ENCODE measurements around the gene PXYLP1. TPM values are rescaled to one million over a fixed set of nuclear protein-coding genes. Genes with fewer than 3 reads are reported as not detected.

PXYLP1 gene
- total and polyA plus RNA-seq, 2 donors (not counting 1 experiment from before 2014, with no cell fraction given), result 1.4 to 4.5 TPM

DNA sequence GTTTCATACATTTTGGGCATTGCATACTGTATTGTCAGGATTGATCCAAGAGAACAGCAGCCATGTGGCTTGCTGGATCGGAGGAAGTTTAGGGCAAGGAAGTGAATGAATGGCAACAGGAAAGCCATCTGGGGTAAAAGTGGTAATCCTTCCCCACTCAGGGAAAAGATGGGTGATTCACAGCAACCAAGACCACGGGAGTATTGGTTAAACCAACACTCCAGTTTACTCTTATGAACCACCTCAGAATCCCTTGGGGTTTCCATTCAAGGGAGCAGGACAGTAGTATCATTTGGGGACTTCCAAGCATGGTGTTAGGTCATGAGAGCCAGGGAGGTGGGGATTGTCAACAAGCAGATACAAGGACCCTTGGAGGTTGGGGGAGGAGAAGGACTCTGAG, 111.5 kb downstream of the PXYLP1 start:
- peaks cover 3% of the 10 kb centered on the region for H3K9me3 Mint-ChIP-seq (ENCODE audit: insufficient read depth)

DNA sequence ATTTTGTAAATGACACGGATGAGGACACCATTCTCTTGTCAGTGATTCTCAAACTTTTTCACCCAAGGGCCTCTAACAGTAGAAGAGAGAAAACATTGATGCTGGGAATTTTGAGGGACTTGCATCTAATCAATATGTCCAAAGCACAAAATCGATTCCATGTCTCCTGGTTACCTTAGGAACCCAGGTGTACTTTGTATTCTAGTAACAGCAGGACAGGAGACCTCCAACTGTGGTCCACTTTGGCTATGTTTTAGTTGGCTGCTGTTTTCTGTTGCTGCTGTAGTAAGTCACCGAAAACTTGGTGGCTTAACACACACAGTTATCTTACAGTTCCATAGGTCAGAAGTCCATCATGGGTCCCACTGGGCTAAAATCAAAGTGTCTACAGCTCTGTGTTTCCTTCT, 112.2 kb downstream of the PXYLP1 start:
- Histone ChIP-seq H3K79me2 (ENCODE audit: control insufficient read depth, insufficient read depth, low read length) (no peaks in the 10 kb centered on the region), H4K20me1 (ENCODE audit: control insufficient read depth, insufficient read depth, low read length, poor library complexity, severe bottlenecking) (no peaks in the 10 kb centered on the region), H3K4me1 (ENCODE audit: control insufficient read depth in 2 of 2, insufficient read depth in 2 of 2, low read length in 2 of 2) (no peaks in the 10 kb centered on the region), H3K27ac (ENCODE audit: low read length in 2 of 2) (no peak overlapping the region), H2AFZ (ENCODE audit: insufficient read depth, low read depth, low read length, poor library complexity, severe bottlenecking) (no peak overlapping the region), H3K9me3 (ENCODE audit: control extremely low read depth in 1 of 3, control insufficient read depth in 2 of 3, insufficient read depth in 1 of 3, low read length in 2 of 3) (peaks cover 0 to 8% (median 0%) of the 10 kb centered on the region in 3 donors), H3K36me3 (replicated peaks in 1 of 2; ENCODE audit: control extremely low read depth in 1 of 2, control insufficient read depth in 1 of 2, extremely low read depth in 1 of 2, insufficient read depth in 2 of 2, low read length in 1 of 2) (no peaks in the 10 kb centered on the region), H3K27me3 (replicated peaks in 1 of 4; ENCODE audit: control extremely low read depth in 1 of 4, control insufficient read depth in 3 of 4, insufficient read depth in 4 of 4, low read length in 3 of 4) (no peaks in the 10 kb centered on the region), H3K4me2 (replicated peaks; ENCODE audit: low read depth, low read length, poor library complexity, severe bottlenecking) (no peak overlapping the region), H3K4me3 (ENCODE audit: control extremely low read depth in 1 of 5, extremely low read depth in 1 of 5, insufficient read depth in 1 of 5, low read depth in 2 of 5, low read length in 4 of 5) (no peak overlapping the region), H3K9ac (ENCODE audit: low read length) (no peak overlapping the region)
- Mint-ChIP-seq H3K4me1 (no peaks in the 10 kb centered on the region), H3K4me3 (no peak overlapping the region), H3K9me3 (ENCODE audit: insufficient read depth) (peaks cover 3% of the 10 kb centered on the region), H3K27me3 (peaks cover 6% of the 10 kb centered on the region), H3K27ac (no peak overlapping the region)
- ChIA-PET CTCF (no interaction called here), POLR2A (no interaction called here)
- TF ChIP-seq, protein P1, sequence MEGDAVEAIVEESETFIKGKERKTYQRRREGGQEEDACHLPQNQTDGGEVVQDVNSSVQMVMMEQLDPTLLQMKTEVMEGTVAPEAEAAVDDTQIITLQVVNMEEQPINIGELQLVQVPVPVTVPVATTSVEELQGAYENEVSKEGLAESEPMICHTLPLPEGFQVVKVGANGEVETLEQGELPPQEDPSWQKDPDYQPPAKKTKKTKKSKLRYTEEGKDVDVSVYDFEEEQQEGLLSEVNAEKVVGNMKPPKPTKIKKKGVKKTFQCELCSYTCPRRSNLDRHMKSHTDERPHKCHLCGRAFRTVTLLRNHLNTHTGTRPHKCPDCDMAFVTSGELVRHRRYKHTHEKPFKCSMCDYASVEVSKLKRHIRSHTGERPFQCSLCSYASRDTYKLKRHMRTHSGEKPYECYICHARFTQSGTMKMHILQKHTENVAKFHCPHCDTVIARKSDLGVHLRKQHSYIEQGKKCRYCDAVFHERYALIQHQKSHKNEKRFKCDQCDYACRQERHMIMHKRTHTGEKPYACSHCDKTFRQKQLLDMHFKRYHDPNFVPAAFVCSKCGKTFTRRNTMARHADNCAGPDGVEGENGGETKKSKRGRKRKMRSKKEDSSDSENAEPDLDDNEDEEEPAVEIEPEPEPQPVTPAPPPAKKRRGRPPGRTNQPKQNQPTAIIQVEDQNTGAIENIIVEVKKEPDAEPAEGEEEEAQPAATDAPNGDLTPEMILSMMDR (IDR thresholded peaks at IDR 0.05), result no peak
- TF ChIP-seq EZH2 (IDR thresholded peaks at IDR 0.05; ENCODE audit: borderline replicate concordance, insufficient read depth, low read depth, low read length, poor library complexity, severe bottlenecking), result no peak
- intact Hi-C loops (cut with micrococcal nuclease), result no loop called here
- ATAC-seq (ENCODE audit: low read depth) (no peak), DNase-seq (no peak)
- WGBS (ENCODE audit: insufficient coverage), result 100% methylated on average over 1 of the region's 3 CpGs

More for the DNA sequence above, 111.5 kb downstream of the PXYLP1 start:
- ATAC-seq (ENCODE audit: low read depth), result no peak
- Mint-ChIP-seq H3K4me3 (no peak overlapping the region), H3K4me1 (no peaks in the 10 kb centered on the region), H3K27me3 (peaks cover 4% of the 10 kb centered on the region), H3K27ac (no peak overlapping the region)
- no peaks in the 10 kb centered on the region for H4K20me1 ChIP-seq (ENCODE audit: control insufficient read depth, insufficient read depth, low read length, poor library complexity, severe bottlenecking)
- ChIA-PET POLR2A (no interaction called here), CTCF (interaction anchor here (0.6 to 0.7 kb wide), 2 partner anchors 12 to 28 kb away, joined by 3 to 4 read pairs; no protein-coding TSS in a partner anchor)
- H3K4me2 ChIP-seq (replicated peaks; ENCODE audit: low read depth, low read length, poor library complexity, severe bottlenecking), result no peak overlapping the region
- 100% methylated on average over 1 of the region's 2 CpGs for WGBS (ENCODE audit: insufficient coverage)
- H3K4me1 ChIP-seq (ENCODE audit: control insufficient read depth in 2 of 2, insufficient read depth in 2 of 2, low read length in 2 of 2), result no peaks in the 10 kb centered on the region
- H3K9me3 ChIP-seq (ENCODE audit: control extremely low read depth in 1 of 3, control insufficient read depth in 2 of 3, insufficient read depth in 1 of 3, low read length in 2 of 3), result peaks cover 0 to 8% (median 1%) of the 10 kb centered on the region in 3 donors
- H3K36me3 ChIP-seq (replicated peaks in 1 of 2; ENCODE audit: control extremely low read depth in 1 of 2, control insufficient read depth in 1 of 2, extremely low read depth in 1 of 2, insufficient read depth in 2 of 2, low read length in 1 of 2), result no peaks in the 10 kb centered on the region
- intact Hi-C loops (cut with micrococcal nuclease), result no loop called here
- no peak overlapping the region for H3K9ac ChIP-seq (ENCODE audit: low read length)
- no peaks in the 10 kb centered on the region for H3K79me2 ChIP-seq (ENCODE audit: control insufficient read depth, insufficient read depth, low read length)
- DNase-seq, result no peak
- TF ChIP-seq EZH2 (IDR thresholded peaks at IDR 0.05; ENCODE audit: borderline replicate concordance, insufficient read depth, low read depth, low read length, poor library complexity, severe bottlenecking), result no peak
- TF ChIP-seq, protein P1 (IDR thresholded peaks at IDR 0.05), result no peak
- no peaks in the 10 kb centered on the region for H3K27me3 ChIP-seq (replicated peaks in 1 of 4; ENCODE audit: control extremely low read depth in 1 of 4, control insufficient read depth in 3 of 4, insufficient read depth in 4 of 4, low read length in 3 of 4)
- H3K4me3 ChIP-seq (ENCODE audit: control extremely low read depth in 1 of 5, extremely low read depth in 1 of 5, insufficient read depth in 1 of 5, low read depth in 2 of 5, low read length in 4 of 5), result no peak overlapping the region
- H3K27ac ChIP-seq (ENCODE audit: low read length in 2 of 2), result no peak overlapping the region
- no peak overlapping the region for H2AFZ ChIP-seq (ENCODE audit: insufficient read depth, low read depth, low read length, poor library complexity, severe bottlenecking)

Other genes starting within 250 kb of the PXYLP1 start
- not detected in 2 replicates for gene SPSB4, start 180.5 kb upstream of the PXYLP1 start, total RNA-seq
- not detected in 2 replicates for gene SPSB4, start 180.5 kb upstream of the PXYLP1 start, polyA plus RNA-seq
- 71.2 TPM in 2 replicates for gene ZBTB38, start 136.7 kb downstream of the PXYLP1 start, total RNA-seq
- gene ZBTB38, start 136.7 kb downstream of the PXYLP1 start, polyA plus RNA-seq, result 8.1 and 13.8 TPM in 2 replicates

Measured in B cell (primary cell).